GM12878 (cell line): Measurements from ENCODE around the gene AGAP1. TPM values are rescaled to one million over a fixed set of nuclear protein-coding genes. Genes with fewer than 3 reads are reported as not detected.

Experiments
- ATAC-seq: fragments of 200-7000 bp; cut with Tn5 transposase; 3 replicates; pipeline ENCODE4 v1.9.1; 2020; ENCODE audit warnings: mild to moderate bottlenecking, moderate library complexity
- BruUV-seq: library from RNA; stranded (reverse); fragments of 400-500 nt; replicated peaks from 2 replicates; lab custom pipeline; 2021; lab: Mats Ljungman, UMichigan
- CTCF ChIA-PET: fragments of 300-600 bp; sonication (Branson Sonifier 250); formaldehyde crosslinking; extraction: SDS; loops from one replicate; lab custom pipeline; 2021; ENCODE audit warnings: inconsistent platforms; lab: Yijun Ruan, JAX
- POLR2A ChIA-PET: fragments of 350-600 bp; formaldehyde crosslinking; extraction: SDS; loops from one replicate; lab custom pipeline; 2021; ENCODE audit warnings: inconsistent platforms; lab: Charles Lee
- RAD21 ChIA-PET: fragments of 300-600 bp; sonication (Branson Sonifier 250); formaldehyde crosslinking; loops from one replicate; lab custom pipeline; 2023; ENCODE audit warnings: antibody characterized with exemption; ENCODE audit not compliant: unreplicated experiment; lab: Charles Lee
- SMC1A ChIA-PET: fragments of 300-600 bp; sonication (Branson Sonifier 250); formaldehyde crosslinking; loops from one replicate; lab custom pipeline; 2023; ENCODE audit not compliant: unreplicated experiment, uncharacterized antibody; lab: Charles Lee
- DNase-seq: peaks from one replicate; pipeline ENCODE4 v3.0.0-alpha.2; 2011; ENCODE audit warnings: low read depth, low spot score
- FAIRE-seq: peaks from 3 replicates; lab custom pipeline; 2011; peaks lifted over from hg19 to GRCh38; lab: Jason Lieb, UNC
- H2AFZ ChIP-seq: 2 replicates; pipeline ENCODE4 v1.6.0; 2011; ENCODE audit warnings: low read depth, low read length, control low read depth; ENCODE audit not compliant: control insufficient read depth
- H3K27ac ChIP-seq: 2 replicates; pipeline ENCODE4 v1.5.1; 2011; ENCODE audit warnings: control low read depth; ENCODE audit not compliant: control insufficient read depth, insufficient read depth
- H3K27me3 ChIP-seq, 2 experiments: replicated peaks in 1 of 2; 2 replicates each; pipeline versions ENCODE4 v1.6.0 to v1.6.1; 2011; ENCODE audit warnings: low read length in 1 of 2; ENCODE audit not compliant: control insufficient read depth in 2 of 2, insufficient read depth in 2 of 2
- H3K36me3 ChIP-seq, 2 experiments: 2 replicates each; pipeline ENCODE4 v1.5.1; 2011; ENCODE audit warnings: low read length in 1 of 2; ENCODE audit not compliant: control insufficient read depth in 2 of 2, insufficient read depth in 2 of 2
- H3K4me1 ChIP-seq: 2 replicates; pipeline ENCODE4 v1.6.1; 2011; ENCODE audit warnings: mild to moderate bottlenecking, low read length, moderate library complexity, mixed read lengths; ENCODE audit not compliant: control insufficient read depth, insufficient read depth
- H3K4me2 ChIP-seq: 2 replicates; pipeline ENCODE4 v1.6.0; 2011; ENCODE audit warnings: control low read depth; ENCODE audit not compliant: control insufficient read depth, insufficient read depth
- H3K4me3 ChIP-seq: fragments of 200-600 bp; sonication (generic); 2 replicates; pipeline ENCODE4 v1.5.1; 2016
- H3K79me2 ChIP-seq: 2 replicates; pipeline ENCODE4 v1.6.0; 2011; ENCODE audit warnings: low read length; ENCODE audit not compliant: control insufficient read depth, insufficient read depth
- H3K9ac ChIP-seq: 2 replicates; pipeline ENCODE4 v1.8.0; 2011; ENCODE audit warnings: low read length, control low read depth, mixed read lengths; ENCODE audit not compliant: control insufficient read depth, insufficient read depth
- H3K9me3 ChIP-seq: replicated peaks from 3 replicates; pipeline ENCODE4 v1.5.1; 2011; ENCODE audit warnings: mild to moderate bottlenecking, low read length; ENCODE audit not compliant: control insufficient read depth, insufficient read depth
- H4K20me1 ChIP-seq: 2 replicates; pipeline ENCODE4 v1.6.0; 2011; ENCODE audit not compliant: control insufficient read depth, insufficient read depth
- CEBPZ ChIP-seq: fragments of 150-350 bp; IDR thresholded peaks from 2 replicates; pipeline ENCODE4 v1.6.1; 2016; ENCODE audit warnings: low read depth, low read length
- IKZF1 ChIP-seq: fragments of 450-650 bp; conservative IDR thresholded peaks from 2 replicates; pipeline ENCODE4 v1.6.1; 2017; ENCODE audit warnings: antibody characterized with exemption, mild to moderate bottlenecking
- MLLT1 ChIP-seq: fragments of 450-650 bp; IDR thresholded peaks from 2 replicates; pipeline ENCODE4 v1.6.1; 2016; ENCODE audit warnings: mild to moderate bottlenecking
- RBBP5 ChIP-seq: fragments of 200-600 bp; sonication (generic); conservative IDR thresholded peaks from 2 replicates; pipeline ENCODE4 v1.6.1; 2016
- SIX5 ChIP-seq: IDR thresholded peaks from 2 replicates; pipeline ENCODE4 v1.6.1; 2011; ENCODE audit warnings: mild to moderate bottlenecking, low read depth, low read length, moderate library complexity; ENCODE audit not compliant: severe bottlenecking
- SMC3 ChIP-seq: IDR thresholded peaks from 2 replicates; pipeline ENCODE4 v1.6.1; 2011; ENCODE audit warnings: low read length, improper control_type of control experiment, borderline replicate concordance
- ZNF207 ChIP-seq: fragments of 450-650 bp; IDR thresholded peaks from 2 replicates; pipeline ENCODE4 v1.6.1; 2014; ENCODE audit warnings: antibody characterized with exemption, mild to moderate bottlenecking, borderline replicate concordance
- whole genome bisulfite sequencing: methylation state at CpG from one replicate; pipeline ENCODE4 v1.1.6; 2016; ENCODE audit warnings: low lambda C conversion rate; ENCODE audit not compliant: insufficient replicate concordance, insufficient coverage; ENCODE audit errors: missing lambda C conversion rate; 5-methylcytosine and 5-hydroxymethylcytosine counted together
- in situ Hi-C: fragments of 300-500 bp; cut with MboI; formaldehyde crosslinking; loops from 9 replicates; pipeline ENCODE4 v1.14.3; 2018; ENCODE audit warnings: mixed read lengths
- intact Hi-C: fragments of 100-400 bp; cut with micrococcal nuclease; formaldehyde crosslinking; loops from one replicate; pipeline ENCODE4 v1.14.2; 2022; ENCODE audit not compliant: unreplicated experiment
- polyA plus RNA-seq, 11 experiments: library from polyadenylated mRNA; depleted of rRNA in 4 of 11; unstranded in 6 of 11; stranded (reverse) in 5 of 11; fragments of >200 nt; fragmentation: Nextera tagmentation in 4 of 11; fragmentation: Illumina TruSeq in 1 of 11; extraction: Ambion mirVana in 4 of 11; extraction: Trizol in 1 of 11; gene quantifications; 1 replicate in 1 of 11; 2 replicates in 10 of 11; pipeline versions ENCODE4 v1.2.1 to v1.2.3, GENCODE V29; 2011 to 2016; ENCODE audit warnings: inconsistent platforms in 2 of 11, missing spikeins in 2 of 11, low read depth in 1 of 11
- total RNA-seq, 4 experiments: library from RNA; depleted of rRNA in 3 of 4; stranded (reverse); fragments of >200 nt in 3 of 4; fragmentation: Illumina TruSeq in 1 of 4; extraction: Trizol in 1 of 4; gene quantifications; 2 replicates each; pipeline versions ENCODE4 v1.2.1 to v1.2.3, GENCODE V29; 2013 to 2021

AGAP1 gene
- total and polyA plus RNA-seq, 10 of the 15 experiments (the other 5 are each of a cell fraction or from before 2014, with no cell fraction given) = 0.05 to 0.15 (median 0.06) TPM; not detected in 7

GRCh38 chr2:235485362-235485761, 8.5 kb upstream of the AGAP1 start (continued):
- TF ChIP-seq RBBP5 = no peak

GRCh38 chr2:235486729-235487128, 7.1 kb upstream of the AGAP1 start:
- in situ Hi-C loops = no loop called here
- 0% methylated on average over 1 of the region's 1 CpG for WGBS
- ChIA-PET RAD21 (no interaction called here), SMC1A (no interaction called here), POLR2A (no interaction called here), CTCF (interaction anchor here (0.7 kb wide), 1 partner anchor 943 kb away, joined by 4 read pairs; no protein-coding TSS in a partner anchor)
- H3K36me3 ChIP-seq = no peaks in the 10 kb centered on the region
- BruUV-seq = no TSS peak
- H3K4me1 ChIP-seq = no peaks in the 10 kb centered on the region
- no peak for DNase-seq
- intact Hi-C loops = no loop called here
- no peak overlapping the region for H3K27ac ChIP-seq
- FAIRE-seq = no peak
- no peaks in the 10 kb centered on the region for H3K27me3 ChIP-seq
- no peak overlapping the region for H2AFZ ChIP-seq
- H3K4me2 ChIP-seq = no peak overlapping the region
- no peak overlapping the region for H3K9ac ChIP-seq
- no peak overlapping the region for H3K4me3 ChIP-seq
- TF ChIP-seq MLLT1 = no peak
- TF ChIP-seq SIX5 = no peak
- no peak for TF ChIP-seq CEBPZ
- no peak for TF ChIP-seq IKZF1
- TF ChIP-seq SMC3 = no peak
- no peak for TF ChIP-seq ZNF207
- H3K79me2 ChIP-seq = no peaks in the 10 kb centered on the region
- H3K9me3 ChIP-seq = no peaks in the 10 kb centered on the region
- no peak for ATAC-seq
- no peaks in the 10 kb centered on the region for H4K20me1 ChIP-seq
